Endodermal cell (in vitro differentiated cells): ENCODE data around the gene DLG2. TPM values are rescaled to one million over a fixed set of nuclear protein-coding genes. Genes with fewer than 3 reads are reported as not detected.

Source experiments
- DNase-seq: peaks from one replicate; pipeline ENCODE4 v3.0.0-alpha.2; 2017
- H3K27ac ChIP-seq: 2 replicates; pipeline ENCODE4 v1.5.1; 2013; ENCODE audit warnings: mild to moderate bottlenecking, low read depth, low read length, moderate library complexity
- H3K27me3 ChIP-seq: 2 replicates; pipeline ENCODE4 v1.6.1; 2013; ENCODE audit warnings: mild to moderate bottlenecking, low read length, moderate library complexity; ENCODE audit not compliant: insufficient read depth, control insufficient read depth, poor library complexity, severe bottlenecking
- H3K36me3 ChIP-seq: 2 replicates; pipeline ENCODE4 v1.7.0; 2013; ENCODE audit warnings: mild to moderate bottlenecking, low read length, moderate library complexity; ENCODE audit not compliant: control insufficient read depth, insufficient read depth
- H3K4me1 ChIP-seq: one replicate; pipeline ENCODE4 v1.7.0; 2013; ENCODE audit warnings: low read length; ENCODE audit not compliant: control insufficient read depth, insufficient read depth
- H3K4me3 ChIP-seq: 2 replicates; pipeline ENCODE4 v1.5.1; 2013; ENCODE audit warnings: mild to moderate bottlenecking, low read length, moderate library complexity
- H3K9ac ChIP-seq: 2 replicates; pipeline ENCODE4 v1.6.1; 2013; ENCODE audit warnings: mild to moderate bottlenecking, low read length, moderate library complexity; ENCODE audit not compliant: poor library complexity, severe bottlenecking; ENCODE audit errors: extremely low read depth
- H3K9me3 ChIP-seq: 2 replicates; pipeline ENCODE4 v1.6.1; 2013; ENCODE audit warnings: mild to moderate bottlenecking, low read length, moderate library complexity; ENCODE audit not compliant: control insufficient read depth
- H3K27ac Mint-ChIP-seq: 2 replicates; pipeline ENCODE4 v1.8.0; 2020; ENCODE audit warnings: mixed read lengths
- H3K27me3 Mint-ChIP-seq: 2 replicates; pipeline ENCODE4 v1.8.0; 2021; ENCODE audit warnings: mild to moderate bottlenecking, mixed read lengths; ENCODE audit not compliant: insufficient read depth
- H3K36me3 Mint-ChIP-seq: 2 replicates; pipeline ENCODE4 v1.8.0; 2020; ENCODE audit warnings: low read depth, mixed read lengths
- H3K4me1 Mint-ChIP-seq: 2 replicates; pipeline ENCODE4 v1.8.0; 2020; ENCODE audit warnings: mixed read lengths
- H3K4me3 Mint-ChIP-seq: 2 replicates; pipeline ENCODE4 v1.8.0; 2020; ENCODE audit warnings: mild to moderate bottlenecking, moderate library complexity, mixed read lengths
- H3K9me3 Mint-ChIP-seq: 2 replicates; pipeline ENCODE4 v1.8.0; 2020; ENCODE audit warnings: mild to moderate bottlenecking, mixed read lengths
- CTCF ChIP-seq: fragments of 200-600 bp; sonication (generic); conservative IDR thresholded peaks from 2 replicates; pipeline ENCODE4 v1.5.0; 2021; ENCODE audit warnings: antibody characterized with exemption, mild to moderate bottlenecking
- WGBS, 2 experiments: methylation state at CpG; one replicate each; pipeline versions ENCODE4 v1.1.5 to v1.1.7; 2013; ENCODE audit warnings: missing lambda C conversion rate in 2 of 2, mixed read lengths in 1 of 2; ENCODE audit not compliant: insufficient coverage in 1 of 2, insufficient read length in 1 of 2; 5-methylcytosine and 5-hydroxymethylcytosine counted together
- total RNA-seq, 2 donors: library from RNA; stranded (reverse); fragmentation: NEBNext Ultra II Directional in 1 of 2; extraction: Animal tissue kit (Norgen Biotek cat#: 25700) in 1 of 2; gene quantifications; 2 replicates in 1 of 2; 3 replicates in 1 of 2; pipeline ENCODE4 v1.2.1, GENCODE V29; 2021

Gene DLG2
- total RNA-seq, 2 donors from 2014 or later: 9.6 to 10.6 TPM

- H3K4me1 ChIP-seq: peaks cover 5% of the 10 kb centered on the region
- peak overlapping the region; percentile 60 for H3K4me3 ChIP-seq
- Mint-ChIP-seq H3K4me1 (peaks cover 15% of the 10 kb centered on the region), H3K36me3 (no peaks in the 10 kb centered on the region), H3K9me3 (peaks cover 5% of the 10 kb centered on the region), H3K27ac (peak overlapping the region; percentile 44), H3K4me3 (peak overlapping the region; percentile 34), H3K27me3 (no peaks in the 10 kb centered on the region)
- H3K9ac ChIP-seq: no peak overlapping the region
- peak; percentile 90 for DNase-seq
- TF ChIP-seq CTCF: peak; percentile 70
- H3K9me3 ChIP-seq: no peaks in the 10 kb centered on the region
- H3K27ac ChIP-seq: no peak overlapping the region
- H3K27me3 ChIP-seq: no peaks in the 10 kb centered on the region
- no peaks in the 10 kb centered on the region for H3K36me3 ChIP-seq
- 16 to 75% methylated on average over 1 to 5 of the region's 5 CpGs for WGBS, 2 experiments
Measured at GRCh38 chr11:84543367-84544159, 1083.6 kb downstream of the DLG2 start.

GRCh38 chr11:84541731-84542340 is 1085.3 kb downstream of the DLG2 start:
- H3K36me3 Mint-ChIP-seq: no peaks in the 10 kb centered on the region
- Histone ChIP-seq H3K27me3 (no peaks in the 10 kb centered on the region), H3K9ac (no peak overlapping the region), H3K9me3 (no peaks in the 10 kb centered on the region), H3K4me1 (peaks cover 5% of the 10 kb centered on the region), H3K36me3 (no peaks in the 10 kb centered on the region), H3K27ac (no peak overlapping the region), H3K4me3 (no peak overlapping the region)
- no peak overlapping the region for H3K27ac Mint-ChIP-seq
- H3K9me3 Mint-ChIP-seq: peaks cover 5% of the 10 kb centered on the region
- H3K4me1 Mint-ChIP-seq: peaks cover 15% of the 10 kb centered on the region
- no peak for TF ChIP-seq CTCF
- 93 to 98% methylated on average over 2 to 4 of the region's 4 CpGs for WGBS, 2 experiments
- no peaks in the 10 kb centered on the region for H3K27me3 Mint-ChIP-seq
- no peak for DNase-seq
- no peak overlapping the region for H3K4me3 Mint-ChIP-seq

GRCh38 chr11:84536456-84536855 is 1090.7 kb downstream of the DLG2 start:
- H3K4me1 Mint-ChIP-seq: no peaks in the 10 kb centered on the region
- H3K9me3 Mint-ChIP-seq: peaks cover 5% of the 10 kb centered on the region
- no peak for TF ChIP-seq CTCF
- no peaks in the 10 kb centered on the region for H3K36me3 Mint-ChIP-seq
- H3K36me3 ChIP-seq: no peaks in the 10 kb centered on the region
- H3K27me3 ChIP-seq: no peaks in the 10 kb centered on the region
- no peak overlapping the region for H3K27ac Mint-ChIP-seq
- WGBS, 2 experiments: 95 to 100% methylated on average over 3 of the region's 3 CpGs
- H3K4me1 ChIP-seq: no peaks in the 10 kb centered on the region
- H3K27me3 Mint-ChIP-seq: no peaks in the 10 kb centered on the region
- no peak overlapping the region for H3K4me3 Mint-ChIP-seq
- H3K9ac ChIP-seq: no peak overlapping the region
- no peak overlapping the region for H3K27ac ChIP-seq
- DNase-seq: no peak
- H3K9me3 ChIP-seq: no peaks in the 10 kb centered on the region
- no peak overlapping the region for H3K4me3 ChIP-seq
